Activated CD4-positive, alpha-beta memory T cell treated with anti-CD3 and anti-CD28 coated beads for 36 hours (primary cell): ENCODE data around the gene TMEM31. TPM values are rescaled to one million over a fixed set of nuclear protein-coding genes. Genes with fewer than 3 reads are reported as not detected.

Source experiments
- CTCF ChIA-PET: fragments of 350-600 bp; sonication (Branson Sonifier 250); formaldehyde crosslinking; loops from one replicate; lab custom pipeline; 2021; ENCODE audit warnings: antibody characterized with exemption, inconsistent platforms; lab: Charles Lee
- POLR2A ChIA-PET: fragments of 350-600 bp; sonication (Branson Sonifier 250); formaldehyde crosslinking; loops from one replicate; lab custom pipeline; 2021; ENCODE audit warnings: antibody characterized with exemption; lab: Charles Lee
- DNase-seq: peaks from one replicate; pipeline ENCODE4 v3.0.0-alpha.2; 2020
- H3K27ac Mint-ChIP-seq: one replicate; pipeline ENCODE4 v1.8.0; 2021; ENCODE audit warnings: mixed read lengths
- H3K27me3 Mint-ChIP-seq: one replicate; pipeline ENCODE4 v1.8.0; 2021; ENCODE audit warnings: mixed read lengths
- H3K36me3 Mint-ChIP-seq: one replicate; pipeline ENCODE4 v1.8.0; 2021; ENCODE audit warnings: mixed read lengths
- H3K4me1 Mint-ChIP-seq: one replicate; pipeline ENCODE4 v1.8.0; 2021; ENCODE audit warnings: low read depth, mixed read lengths
- H3K4me3 Mint-ChIP-seq: one replicate; pipeline ENCODE4 v1.8.0; 2021; ENCODE audit warnings: mild to moderate bottlenecking, mixed read lengths
- H3K9me3 Mint-ChIP-seq: one replicate; pipeline ENCODE4 v1.8.0; 2021; ENCODE audit warnings: mixed read lengths
- intact Hi-C: fragments of 100-400 bp; cut with micrococcal nuclease; formaldehyde crosslinking; loops from one replicate; pipeline ENCODE4 v1.15.1; 2023
- total RNA-seq, 2 experiments: library from RNA; stranded (reverse); gene quantifications; one replicate each; pipeline ENCODE4 v1.2.3, GENCODE V29; 2021

TMEM31 gene
- total RNA-seq, 2 experiments from 2014 or later = 0.44 to 0.52 TPM

DNA sequence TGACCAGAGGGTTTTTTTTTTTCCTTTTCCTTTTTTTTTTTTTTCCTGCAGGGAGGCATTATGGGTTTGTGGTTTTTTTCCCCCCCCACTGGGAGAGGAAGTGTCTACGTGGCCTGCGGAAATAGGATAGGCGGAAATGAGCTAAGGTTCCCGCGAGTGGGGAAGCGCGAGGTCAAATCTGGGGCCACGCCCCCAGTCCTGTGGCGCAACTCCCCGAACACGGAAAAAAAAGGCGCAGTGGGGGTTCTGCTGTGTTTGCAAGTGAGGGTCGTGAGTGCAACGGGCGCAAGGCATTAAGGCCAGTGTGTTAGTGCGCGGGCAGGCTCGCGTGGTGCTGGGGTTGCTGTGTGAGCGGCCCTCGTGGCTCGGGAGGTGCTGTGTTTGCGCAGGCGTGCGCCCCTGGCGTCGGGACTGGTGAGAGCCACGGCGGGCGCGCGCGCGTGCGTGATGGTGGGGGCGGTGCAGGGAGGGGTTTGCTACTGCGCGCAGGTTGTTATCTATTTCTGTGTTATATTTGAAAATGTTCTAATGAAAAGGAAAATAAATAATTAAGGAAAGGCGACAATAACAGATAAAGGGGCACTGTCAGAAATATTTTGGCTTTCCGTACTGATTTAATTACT is 23.5 kb upstream of the TMEM31 start:
- Mint-ChIP-seq H3K4me3 (no peak overlapping the region), H3K9me3 (no peaks in the 10 kb centered on the region), H3K27ac (no peak overlapping the region), H3K27me3 (no peaks in the 10 kb centered on the region), H3K4me1 (peaks cover 9% of the 10 kb centered on the region), H3K36me3 (peaks cover 16% of the 10 kb centered on the region)
- DNase-seq = peak; percentile 89
- ChIA-PET CTCF (interaction anchor here (0.6 kb wide), 1 partner anchor 306 kb away, joined by 3 read pairs; no protein-coding TSS in a partner anchor), POLR2A (interaction anchor here (0.7 kb wide), 1 partner anchor 473 kb away, joined by 6 read pairs; no protein-coding TSS in a partner anchor)
- intact Hi-C loops = loop anchor here (2.0 to 10.0 kb wide), 6 partner anchors 132 to 1032 kb away; partner anchors contain the start of genes BEX2, GPRASP1, RAB9B and ZCCHC18

- intact Hi-C loops = loop anchor here (2.0 to 10.0 kb wide), 6 partner anchors 133 to 1033 kb away; partner anchors contain the start of genes BEX2, GPRASP1, RAB9B and ZCCHC18
- no peak overlapping the region for H3K27ac Mint-ChIP-seq
- peaks cover 13% of the 10 kb centered on the region for H3K36me3 Mint-ChIP-seq
- no peaks in the 10 kb centered on the region for H3K27me3 Mint-ChIP-seq
- H3K4me3 Mint-ChIP-seq = no peak overlapping the region
- H3K4me1 Mint-ChIP-seq = peaks cover 9% of the 10 kb centered on the region
- no peaks in the 10 kb centered on the region for H3K9me3 Mint-ChIP-seq
- DNase-seq = peak; percentile 65
- POLR2A ChIA-PET = no interaction called here
- CTCF ChIA-PET = no interaction called here
Observed at GRCh38 chrX:103687696-103688201, 23.0 kb upstream of the TMEM31 start.

DNA sequence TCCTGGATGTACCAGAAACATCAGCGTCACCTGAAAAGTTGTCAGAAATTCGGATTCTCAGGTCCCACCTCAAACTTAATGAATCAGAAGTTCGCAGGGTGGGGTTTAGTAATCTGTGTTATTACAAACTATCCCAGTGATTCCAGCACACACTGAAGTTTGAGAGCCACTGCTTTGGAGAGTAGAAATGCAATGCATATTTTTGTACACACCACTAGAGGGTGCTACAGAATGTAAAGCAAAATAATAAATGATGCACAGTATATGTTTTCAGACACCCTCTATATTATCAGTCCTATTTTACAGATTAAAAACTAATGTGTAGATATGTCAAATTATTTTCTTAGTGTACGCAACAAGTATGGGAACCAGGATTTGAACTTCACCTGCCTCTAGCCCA is 21.8 kb upstream of the TMEM31 start:
- intact Hi-C loops = loop anchor here (1.0 to 10.0 kb wide), 4 partner anchors 128 to 1034 kb away; partner anchors contain the start of genes GPRASP1 and RAB9B
- ChIA-PET CTCF (interaction anchor here (0.6 kb wide), 1 partner anchor 139 kb away, joined by 3 read pairs; no protein-coding TSS in a partner anchor), POLR2A (no interaction called here)
- no peak for DNase-seq
- no peak overlapping the region for H3K27ac Mint-ChIP-seq
- peaks cover 5% of the 10 kb centered on the region for H3K4me1 Mint-ChIP-seq
- no peaks in the 10 kb centered on the region for H3K27me3 Mint-ChIP-seq
- peaks cover 8% of the 10 kb centered on the region for H3K36me3 Mint-ChIP-seq
- no peak overlapping the region for H3K4me3 Mint-ChIP-seq
- no peaks in the 10 kb centered on the region for H3K9me3 Mint-ChIP-seq

- ChIA-PET POLR2A (no interaction called here), CTCF (interaction anchor here (1.5 to 1.6 kb wide), 2 partner anchors 19 to 158 kb away, joined by 4 to 6 read pairs; partner anchors contain the start of gene TMEM31)
- Mint-ChIP-seq H3K9me3 (no peaks in the 10 kb centered on the region), H3K4me3 (no peak overlapping the region), H3K36me3 (no peaks in the 10 kb centered on the region), H3K27ac (no peak overlapping the region), H3K4me1 (no peaks in the 10 kb centered on the region), H3K27me3 (no peaks in the 10 kb centered on the region)
- intact Hi-C loops = no loop called here
- DNase-seq = no peak
Observed at GRCh38 chrX:103691059-103691458, 19.6 kb upstream of the TMEM31 start.

DNA sequence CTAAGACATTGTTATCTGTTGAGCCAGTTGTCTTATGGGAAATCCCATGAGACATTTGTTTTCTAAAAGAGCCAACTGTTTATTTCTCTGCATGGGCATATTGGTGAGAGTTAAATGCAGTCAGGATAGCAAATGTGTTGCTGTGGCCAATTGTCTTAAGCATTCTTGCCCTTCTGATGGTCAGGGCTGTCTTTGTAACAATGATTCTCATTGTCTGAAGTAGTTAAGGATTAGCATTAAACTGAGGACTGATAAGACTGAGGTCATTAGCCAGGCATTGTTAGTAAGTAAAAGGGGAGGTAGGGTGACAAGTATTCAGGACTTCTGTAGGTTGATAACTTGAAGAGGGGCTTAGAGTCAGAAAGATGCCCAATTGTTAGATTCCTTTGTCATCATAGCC is 13.0 kb upstream of the TMEM31 start:
- CTCF ChIA-PET = no interaction called here
- Mint-ChIP-seq H3K9me3 (no peaks in the 10 kb centered on the region), H3K27ac (no peak overlapping the region), H3K4me3 (no peak overlapping the region), H3K27me3 (peaks cover 10% of the 10 kb centered on the region), H3K4me1 (no peaks in the 10 kb centered on the region), H3K36me3 (no peaks in the 10 kb centered on the region)
- POLR2A ChIA-PET = no interaction called here
- intact Hi-C loops = no loop called here
- no peak for DNase-seq

DNA sequence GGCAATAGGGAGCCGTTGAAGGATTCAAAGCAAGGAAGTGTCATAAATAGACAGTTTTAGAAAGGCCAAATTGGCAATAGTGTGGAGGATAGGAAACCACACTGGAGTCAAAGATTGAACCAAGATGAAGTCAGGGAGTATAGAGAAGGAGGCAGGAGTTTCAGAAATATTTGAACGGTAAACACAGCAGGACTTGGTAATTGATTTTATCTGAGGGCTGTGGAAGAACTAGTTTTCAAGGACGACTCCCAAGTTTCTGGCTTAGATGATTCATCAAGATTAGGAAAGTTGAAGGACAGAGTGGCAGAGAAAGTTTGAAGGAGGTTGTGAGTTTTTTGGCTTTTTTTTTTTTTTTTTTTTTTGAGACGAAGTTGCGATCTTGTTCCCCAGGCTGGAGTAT is 11.5 kb upstream of the TMEM31 start:
- ChIA-PET POLR2A (no interaction called here), CTCF (no interaction called here)
- Mint-ChIP-seq H3K27ac (no peak overlapping the region), H3K4me3 (no peak overlapping the region), H3K4me1 (no peaks in the 10 kb centered on the region), H3K9me3 (no peaks in the 10 kb centered on the region), H3K27me3 (peaks cover 10% of the 10 kb centered on the region), H3K36me3 (no peaks in the 10 kb centered on the region)
- no peak for DNase-seq
- intact Hi-C loops = no loop called here

DNA sequence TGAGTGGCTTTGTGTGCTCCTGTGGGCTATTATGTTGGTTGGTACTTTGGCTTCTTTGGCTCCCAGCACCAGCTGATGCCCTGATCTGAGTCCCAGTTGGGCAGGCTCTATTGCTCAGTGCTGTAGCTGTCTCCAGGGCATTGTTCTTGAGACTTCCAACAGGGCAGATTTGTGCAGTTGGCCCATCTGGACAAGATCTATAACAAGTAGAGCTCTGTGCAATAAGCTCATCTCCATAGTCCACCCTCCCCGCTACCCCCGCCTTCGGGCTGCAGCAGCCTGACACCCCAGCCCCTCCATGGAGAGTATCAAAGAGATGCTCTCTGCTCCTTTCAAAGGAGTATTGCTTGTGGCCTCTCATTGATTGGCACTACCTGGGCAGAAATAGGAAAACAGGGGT is 5.8 kb upstream of the TMEM31 start:
- Mint-ChIP-seq H3K4me1 (no peaks in the 10 kb centered on the region), H3K27me3 (peaks cover 3% of the 10 kb centered on the region), H3K9me3 (no peaks in the 10 kb centered on the region), H3K4me3 (no peak overlapping the region), H3K36me3 (no peaks in the 10 kb centered on the region), H3K27ac (no peak overlapping the region)
- intact Hi-C loops = no loop called here
- DNase-seq = no peak
- ChIA-PET POLR2A (no interaction called here), CTCF (no interaction called here)

DNA sequence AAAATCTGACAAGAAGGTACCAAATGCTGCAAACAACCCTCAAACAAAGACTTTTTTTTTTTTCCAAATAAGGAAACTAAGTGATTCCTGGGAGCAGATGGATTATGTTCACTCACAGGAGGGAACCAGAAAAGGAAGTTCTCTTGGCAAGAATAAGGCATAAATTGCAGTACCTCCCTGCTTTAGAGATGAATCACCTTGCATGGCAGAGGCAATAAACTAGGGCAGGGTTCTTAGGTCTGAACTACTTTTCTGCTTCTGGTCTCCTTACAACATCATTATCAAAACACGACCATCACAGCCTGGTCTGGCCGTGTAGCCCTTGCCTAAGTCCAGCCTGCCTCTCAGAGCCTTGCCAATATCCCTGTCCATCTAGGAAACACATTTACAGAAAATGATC is 6.3 kb downstream of the TMEM31 start:
- no peak for DNase-seq
- Mint-ChIP-seq H3K27ac (no peak overlapping the region), H3K27me3 (no peaks in the 10 kb centered on the region), H3K36me3 (no peaks in the 10 kb centered on the region), H3K9me3 (no peaks in the 10 kb centered on the region), H3K4me1 (no peaks in the 10 kb centered on the region), H3K4me3 (no peak overlapping the region)
- CTCF ChIA-PET = no interaction called here
- intact Hi-C loops = no loop called here
- POLR2A ChIA-PET = no interaction called here

- DNase-seq = no peak
- H3K27me3 Mint-ChIP-seq = no peaks in the 10 kb centered on the region
- H3K4me1 Mint-ChIP-seq = no peaks in the 10 kb centered on the region
- H3K36me3 Mint-ChIP-seq = no peaks in the 10 kb centered on the region
- no peak overlapping the region for H3K4me3 Mint-ChIP-seq
- H3K27ac Mint-ChIP-seq = no peak overlapping the region
- intact Hi-C loops = no loop called here
- no peaks in the 10 kb centered on the region for H3K9me3 Mint-ChIP-seq
- CTCF ChIA-PET = no interaction called here
- POLR2A ChIA-PET = no interaction called here
Observed at GRCh38 chrX:103718120-103718519, 7.4 kb downstream of the TMEM31 start.

- intact Hi-C loops = no loop called here
- no peaks in the 10 kb centered on the region for H3K4me1 Mint-ChIP-seq
- no peaks in the 10 kb centered on the region for H3K9me3 Mint-ChIP-seq
- POLR2A ChIA-PET = no interaction called here
- H3K36me3 Mint-ChIP-seq = no peaks in the 10 kb centered on the region
- no peak overlapping the region for H3K4me3 Mint-ChIP-seq
- CTCF ChIA-PET = no interaction called here
- H3K27ac Mint-ChIP-seq = no peak overlapping the region
- DNase-seq = no peak
- H3K27me3 Mint-ChIP-seq = no peaks in the 10 kb centered on the region
Observed at GRCh38 chrX:103722505-103722904, 11.8 kb downstream of the TMEM31 start.

DNA sequence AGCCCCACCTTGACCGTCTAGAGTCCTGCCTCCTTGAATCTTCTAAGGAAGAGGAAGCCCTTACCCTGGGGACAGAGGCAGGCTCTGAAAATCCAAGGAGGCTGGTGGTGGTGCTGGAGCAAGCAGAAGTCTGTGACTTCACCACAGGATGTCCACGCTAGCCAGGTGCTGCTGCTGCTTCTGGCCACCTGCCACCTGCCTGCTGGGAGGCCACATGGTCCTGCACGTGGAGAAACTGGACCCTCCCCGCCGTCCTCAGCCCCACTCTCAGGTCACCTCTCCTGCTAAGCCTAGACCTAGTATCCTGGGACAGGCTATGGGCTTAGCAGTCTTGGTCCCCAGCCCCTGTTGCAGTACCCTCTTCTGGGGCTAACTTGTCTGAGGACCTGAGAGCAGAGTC is 15.8 kb downstream of the TMEM31 start:
- H3K4me1 Mint-ChIP-seq = no peaks in the 10 kb centered on the region
- intact Hi-C loops = no loop called here
- DNase-seq = no peak
- POLR2A ChIA-PET = no interaction called here
- H3K4me3 Mint-ChIP-seq = no peak overlapping the region
- CTCF ChIA-PET = interaction anchor here (2.2 kb wide), 1 partner anchor 15 kb away, joined by 5 read pairs; no protein-coding TSS in a partner anchor
- H3K27ac Mint-ChIP-seq = no peak overlapping the region
- no peaks in the 10 kb centered on the region for H3K9me3 Mint-ChIP-seq
- H3K36me3 Mint-ChIP-seq = no peaks in the 10 kb centered on the region
- peaks cover 2% of the 10 kb centered on the region for H3K27me3 Mint-ChIP-seq

- CTCF ChIA-PET = interaction anchor here (2.2 kb wide), 1 partner anchor 15 kb away, joined by 5 read pairs; no protein-coding TSS in a partner anchor
- H3K9me3 Mint-ChIP-seq = no peaks in the 10 kb centered on the region
Observed at GRCh38 chrX:103727115-103727514, 16.4 kb downstream of the TMEM31 start.

More at GRCh38 chrX:103727115-103727514, 16.4 kb downstream of the TMEM31 start:
- POLR2A ChIA-PET = no interaction called here
- no peaks in the 10 kb centered on the region for H3K36me3 Mint-ChIP-seq
- intact Hi-C loops = no loop called here
- no peaks in the 10 kb centered on the region for H3K4me1 Mint-ChIP-seq
- H3K4me3 Mint-ChIP-seq = no peak overlapping the region
- H3K27ac Mint-ChIP-seq = no peak overlapping the region
- H3K27me3 Mint-ChIP-seq = peaks cover 4% of the 10 kb centered on the region
- DNase-seq = no peak
